Measurements from ENCODE around the gene C19orf38.

- TF ChIP-seq CTCF (IDR thresholded peaks at IDR 0.05) (no peak), POLR2A (IDR thresholded peaks at IDR 0.05) (no peak), EP300 (IDR thresholded peaks at IDR 0.05) (no peak)
These were observed 13.0 kb upstream of the C19orf38 start for GRCh38 chr19:10835089-10835753.

Data from tibial nerve (tissue), 4 donors.